Psoas muscle (tissue), 8 donors: Measurements from ENCODE around the gene ADCY5. TPM values are rescaled to one million over a fixed set of nuclear protein-coding genes. Genes with fewer than 3 reads are reported as not detected.

Source experiments
- ATAC-seq, 4 donors: fragments of 200-7000 bp; cut with Tn5 transposase; one replicate each; pipeline ENCODE4 v1.9.1; 2020; ENCODE audit warnings: moderate library complexity in 3 of 4, mild to moderate bottlenecking in 2 of 4
- DNase-seq, 2 donors: peaks; one replicate each; pipeline ENCODE4 v3.0.0-alpha.2; 2020
- H3K27ac ChIP-seq: fragments of 200-600 bp; one replicate; pipeline ENCODE4 v1.8.0; 2022
- H3K27me3 ChIP-seq, 3 donors: fragments of 200-600 bp in 1 of 3; one replicate each; pipeline versions ENCODE4 v1.6.1 to v1.8.0; 2013 to 2022; ENCODE audit warnings: low read length in 2 of 3, mild to moderate bottlenecking in 2 of 3, moderate library complexity in 1 of 3; ENCODE audit not compliant: insufficient read depth in 3 of 3
- H3K36me3 ChIP-seq, 2 donors: fragments of 200-600 bp in 1 of 2; one replicate each; pipeline versions ENCODE4 v1.6.1 to v1.8.0; 2013 to 2022; ENCODE audit warnings: low read depth in 1 of 2, mild to moderate bottlenecking in 1 of 2, moderate library complexity in 1 of 2; ENCODE audit not compliant: insufficient read depth in 1 of 2
- H3K4me1 ChIP-seq: fragments of 200-600 bp; one replicate; pipeline ENCODE4 v1.8.0; 2022
- H3K4me3 ChIP-seq: fragments of 200-600 bp; one replicate; pipeline ENCODE4 v1.8.0; 2022; ENCODE audit warnings: mild to moderate bottlenecking
- H3K9me3 ChIP-seq: fragments of 200-600 bp; one replicate; pipeline ENCODE4 v1.8.0; 2022
- WGBS, 3 donors: extraction: QIAGEN DNeasy Blood & Tissue Kit; methylation state at CpG; one replicate each; pipeline versions ENCODE4 v1.1.6 to v1.1.7; 2013; 5-methylcytosine and 5-hydroxymethylcytosine counted together
- intact Hi-C, 2 donors: fragments of 100-400 bp; cut with DNase I; formaldehyde crosslinking; loops; one replicate each; pipeline versions ENCODE4 v1.11.0 to v1.14.2; 2022
- polyA plus RNA-seq, 3 donors: library from polyadenylated mRNA; stranded (reverse); fragments of 200-250 nt; gene quantifications; one replicate each; pipeline ENCODE4 v1.2.3, GENCODE V29; 2013
- total RNA-seq, 4 donors: library from RNA; stranded (reverse); fragmentation: NEBNext Ultra II Directional in 2 of 4; extraction: Animal tissue kit (Norgen Biotek cat#: 25700) in 2 of 4; gene quantifications; one replicate each; pipeline versions ENCODE4 v1.2.1 to v1.2.4, GENCODE V29; 2021 to 2023
- TF ChIP-seq, protein P1 (sequence below): fragments of 200-600 bp; IDR thresholded peaks from one replicate; pipeline ENCODE4 v1.8.0; 2022; ENCODE audit warnings: antibody characterized with exemption
- donor health status: healthy with polysubstance abuse.
- donor health status: DM: no; HTN: no; CAD: no; lungs with moderate emphysema.
- donor health status: Bipolar disorder and iron deficiency.
- donor health status: healthy.
- donor health status: DM: yes; HTN: yes; CAD: no.
- donor health status: DM: no; HTN: no; CAD: no.
- donor health status: DM: no; HTN: no; CAD: no.
- donor health status: DM: yes; HTN: yes; CAD: no.

ADCY5 gene
- total and polyA plus RNA-seq, 7 donors: 1.0 to 4.4 (median 1.6) TPM

DNA sequence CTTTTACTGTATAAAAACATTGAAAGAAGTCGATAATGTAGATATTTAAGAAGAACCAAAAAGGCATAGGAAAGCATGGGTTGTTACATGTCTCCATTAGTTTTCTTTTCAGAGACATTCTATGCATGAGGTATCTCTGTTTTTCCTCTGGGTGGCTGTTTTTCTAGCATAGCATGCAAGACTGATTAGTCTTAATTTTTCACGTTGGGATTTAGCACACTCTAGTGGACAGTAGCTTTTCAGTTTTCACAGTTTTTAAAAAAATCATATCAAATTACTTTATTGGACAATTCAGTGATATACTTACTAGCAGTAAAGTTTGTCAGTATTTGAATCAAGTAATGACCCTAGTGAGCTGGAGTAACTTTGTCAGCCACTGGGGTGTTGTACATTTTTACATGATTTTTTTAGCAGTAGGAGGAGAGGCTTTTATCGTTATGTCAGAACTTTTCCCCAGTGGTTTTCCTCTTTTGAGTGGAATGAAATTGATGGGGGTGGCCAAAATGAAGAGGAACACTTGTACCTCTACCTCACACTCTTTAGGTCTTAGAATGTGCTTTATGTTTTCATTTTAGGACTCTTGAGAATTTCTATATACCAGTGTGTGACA lies 190.0 kb downstream of the ADCY5 start:
- no peak overlapping the region for H3K27ac ChIP-seq
- DNase-seq (no peak), ATAC-seq (peak in 2 of 4 donors; percentile 53 to 76)
- TF ChIP-seq, protein P1, sequence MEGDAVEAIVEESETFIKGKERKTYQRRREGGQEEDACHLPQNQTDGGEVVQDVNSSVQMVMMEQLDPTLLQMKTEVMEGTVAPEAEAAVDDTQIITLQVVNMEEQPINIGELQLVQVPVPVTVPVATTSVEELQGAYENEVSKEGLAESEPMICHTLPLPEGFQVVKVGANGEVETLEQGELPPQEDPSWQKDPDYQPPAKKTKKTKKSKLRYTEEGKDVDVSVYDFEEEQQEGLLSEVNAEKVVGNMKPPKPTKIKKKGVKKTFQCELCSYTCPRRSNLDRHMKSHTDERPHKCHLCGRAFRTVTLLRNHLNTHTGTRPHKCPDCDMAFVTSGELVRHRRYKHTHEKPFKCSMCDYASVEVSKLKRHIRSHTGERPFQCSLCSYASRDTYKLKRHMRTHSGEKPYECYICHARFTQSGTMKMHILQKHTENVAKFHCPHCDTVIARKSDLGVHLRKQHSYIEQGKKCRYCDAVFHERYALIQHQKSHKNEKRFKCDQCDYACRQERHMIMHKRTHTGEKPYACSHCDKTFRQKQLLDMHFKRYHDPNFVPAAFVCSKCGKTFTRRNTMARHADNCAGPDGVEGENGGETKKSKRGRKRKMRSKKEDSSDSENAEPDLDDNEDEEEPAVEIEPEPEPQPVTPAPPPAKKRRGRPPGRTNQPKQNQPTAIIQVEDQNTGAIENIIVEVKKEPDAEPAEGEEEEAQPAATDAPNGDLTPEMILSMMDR: peak; percentile 62
- no peak overlapping the region for H3K4me3 ChIP-seq
- H3K36me3 ChIP-seq: peaks cover 0 to 21% of the 10 kb centered on the region in 2 donors
- H3K27me3 ChIP-seq: no peaks in the 10 kb centered on the region
- WGBS, 3 donors: 57 to 63% (median 60%) methylated on average over 3 of the region's 3 CpGs
- H3K4me1 ChIP-seq: no peaks in the 10 kb centered on the region
- intact Hi-C loops: loop anchor here in 1 of 2 donors (2.0 to 5.0 kb wide), 2 partner anchors 232 to 316 kb away; partner anchors contain the start of gene SEMA5B
- no peaks in the 10 kb centered on the region for H3K9me3 ChIP-seq

DNA sequence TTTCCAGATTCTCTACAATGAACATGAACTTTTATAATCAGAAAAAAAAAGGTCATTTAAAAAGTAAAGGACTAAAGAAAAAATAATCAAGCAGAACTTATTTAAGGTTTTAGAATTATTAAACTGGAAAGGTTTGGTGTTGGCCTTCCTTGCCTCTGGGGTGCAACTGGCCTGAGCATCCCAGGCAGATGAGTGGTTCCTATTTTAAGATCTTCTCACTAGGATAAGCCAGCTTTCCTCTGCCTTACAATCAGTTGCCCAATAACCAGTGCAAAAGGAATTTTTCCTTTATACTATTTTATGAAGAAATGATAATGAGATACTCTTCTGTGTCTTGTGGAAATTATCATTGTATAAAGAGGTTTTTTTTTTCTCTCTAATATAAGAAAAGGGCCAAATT lies 190.5 kb downstream of the ADCY5 start:
- TF ChIP-seq, protein P1: no peak
- Histone ChIP-seq H3K4me3 (no peak overlapping the region), H3K27me3 (no peaks in the 10 kb centered on the region), H3K9me3 (no peaks in the 10 kb centered on the region), H3K36me3 (peaks cover 0 to 22% of the 10 kb centered on the region in 2 donors), H3K4me1 (no peaks in the 10 kb centered on the region), H3K27ac (no peak overlapping the region)
- intact Hi-C loops: loop anchor here in 1 of 2 donors (2.0 to 5.0 kb wide), 2 partner anchors 231 to 316 kb away; partner anchors contain the start of gene SEMA5B
- peak in 1 of 4 donors; percentile 72 for ATAC-seq
- no peak for DNase-seq

DNA sequence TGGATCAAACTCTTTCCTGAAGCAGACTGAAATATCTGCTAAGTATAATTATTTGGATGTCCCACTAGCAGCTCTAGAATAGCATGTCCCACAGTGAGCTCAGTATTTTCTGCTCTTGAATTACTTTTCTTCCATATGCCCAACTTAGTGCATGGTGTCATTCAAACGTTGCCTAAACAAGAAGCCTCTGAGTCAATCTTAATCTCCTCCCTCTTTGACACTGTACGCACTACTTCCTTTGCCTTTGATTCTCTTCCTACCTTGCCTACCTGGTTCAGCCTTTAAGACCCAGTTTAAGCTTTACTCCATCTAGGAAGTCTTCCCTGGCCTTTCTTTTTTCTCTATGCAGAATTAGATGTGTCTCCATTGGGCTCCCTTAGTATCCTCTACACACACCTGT lies 192.6 kb downstream of the ADCY5 start:
- 60 to 81% (median 69%) methylated on average over 2 of the region's 2 CpGs for WGBS, 3 donors
- DNase-seq (no peak), ATAC-seq (peak in 2 of 4 donors; percentile 40 to 53)
- intact Hi-C loops: loop anchor here in 1 of 2 donors (5.0 kb wide), 1 partner anchor 229 kb away; the partner anchor contains the start of gene SEMA5B
- TF ChIP-seq, protein P1: no peak
- Histone ChIP-seq H3K27ac (no peak overlapping the region), H3K4me3 (no peak overlapping the region), H3K9me3 (no peaks in the 10 kb centered on the region), H3K27me3 (no peaks in the 10 kb centered on the region), H3K36me3 (peaks cover 4 to 17% of the 10 kb centered on the region in 2 donors), H3K4me1 (no peaks in the 10 kb centered on the region)

DNA sequence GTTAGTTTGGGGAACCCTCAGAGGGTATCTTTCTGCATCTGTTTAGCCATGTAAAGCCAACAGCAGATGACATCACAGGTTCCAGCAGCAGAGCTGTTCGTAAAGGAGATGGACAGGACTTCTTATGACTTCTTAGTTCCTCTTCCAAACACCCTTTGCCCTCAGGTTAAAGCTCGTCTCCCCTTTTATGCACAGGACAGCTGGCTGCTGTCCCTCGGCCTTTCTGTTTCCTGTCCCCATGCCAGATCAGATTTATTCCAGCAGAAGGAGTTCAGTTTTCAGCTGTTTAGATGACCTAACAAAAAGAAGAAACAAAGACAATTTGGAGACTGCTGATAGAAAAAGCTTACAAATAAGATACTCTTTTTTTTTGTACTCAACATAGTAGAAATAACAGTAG lies 202.0 kb downstream of the ADCY5 start:
- Histone ChIP-seq H3K27ac (no peak overlapping the region), H3K36me3 (peaks cover 4 to 30% of the 10 kb centered on the region in 2 donors), H3K4me1 (no peaks in the 10 kb centered on the region), H3K4me3 (no peak overlapping the region), H3K27me3 (no peaks in the 10 kb centered on the region), H3K9me3 (no peaks in the 10 kb centered on the region)
- WGBS, 3 donors: 8 to 14% (median 12%) methylated on average over 3 of the region's 3 CpGs
- ATAC-seq (no peak), DNase-seq (no peak)
- intact Hi-C loops: no loop called here
- TF ChIP-seq, protein P1: no peak
